Naive thymus-derived CD4-positive, alpha-beta T cell (primary cell): ENCODE results near the gene CIC. TPM values are rescaled to one million over a fixed set of nuclear protein-coding genes. Genes with fewer than 3 reads are reported as not detected.
A peak's percentile ranks its signal among the peaks of the same experiment; 100 is the strongest.

ENCODE experiments used
- ATAC-seq: fragments of 150-1000 bp; cut with Tn5 transposase; 2 replicates; pipeline ENCODE4 v1.10.0; 2021; ENCODE audit warnings: mild to moderate bottlenecking, moderate library complexity
- CTCF ChIA-PET: fragments of 350-600 bp; sonication (Branson Sonifier 250); formaldehyde crosslinking; loops from one replicate; lab custom pipeline; 2021; ENCODE audit warnings: antibody characterized with exemption; lab: Charles Lee
- POLR2A ChIA-PET: fragments of 350-600 bp; sonication (Branson Sonifier 250); formaldehyde crosslinking; loops from one replicate; lab custom pipeline; 2021; ENCODE audit warnings: antibody characterized with exemption, inconsistent platforms; lab: Charles Lee
- DNase-seq, 9 donors: peaks; one replicate each; pipeline versions ENCODE4 v3.0.0 to v3.0.0-alpha.2; 2020 to 2022; ENCODE audit warnings: mixed read lengths in 1 of 9
- H3K27ac ChIP-seq: one replicate; pipeline ENCODE4 v1.7.0; 2013; ENCODE audit warnings: mild to moderate bottlenecking, low read depth, low read length, moderate library complexity
- H3K27me3 ChIP-seq, 2 donors: one replicate each; pipeline ENCODE4 v1.7.0; 2013; ENCODE audit warnings: low read length in 2 of 2, mild to moderate bottlenecking in 2 of 2, moderate library complexity in 2 of 2; ENCODE audit not compliant: control insufficient read depth in 2 of 2, insufficient read depth in 2 of 2
- H3K36me3 ChIP-seq, 3 experiments: 1 replicate in 2 of 3; 2 replicates in 1 of 3; pipeline ENCODE4 v1.7.0; 2013; ENCODE audit warnings: low read length in 3 of 3, mild to moderate bottlenecking in 3 of 3, moderate library complexity in 1 of 3; ENCODE audit not compliant: insufficient read depth in 3 of 3, control insufficient read depth in 2 of 3
- H3K4me1 ChIP-seq, 2 donors: one replicate each; pipeline ENCODE4 v1.7.0; 2013; ENCODE audit warnings: low read length in 2 of 2, mild to moderate bottlenecking in 2 of 2, moderate library complexity in 1 of 2; ENCODE audit not compliant: control insufficient read depth in 2 of 2, insufficient read depth in 2 of 2
- H3K4me3 ChIP-seq: 2 replicates; pipeline ENCODE4 v1.7.0; 2013; ENCODE audit warnings: mild to moderate bottlenecking, low read length
- H3K9me3 ChIP-seq, 3 experiments: 1 replicate in 2 of 3; 2 replicates in 1 of 3; pipeline ENCODE4 v1.7.0; 2013; ENCODE audit warnings: low read length in 3 of 3; ENCODE audit not compliant: control insufficient read depth in 2 of 3
- H3K27ac Mint-ChIP-seq, 9 donors: one replicate each; pipeline ENCODE4 v1.8.0; 2020 to 2022; ENCODE audit warnings: mixed read lengths in 9 of 9, mild to moderate bottlenecking in 8 of 9, moderate library complexity in 5 of 9, inconsistent platforms in 2 of 9
- H3K27me3 Mint-ChIP-seq, 5 donors: one replicate each; pipeline ENCODE4 v1.8.0; 2021 to 2022; ENCODE audit warnings: mixed read lengths in 5 of 5, mild to moderate bottlenecking in 1 of 5
- H3K36me3 Mint-ChIP-seq, 5 donors: one replicate each; pipeline ENCODE4 v1.8.0; 2020 to 2022; ENCODE audit warnings: mixed read lengths in 5 of 5, mild to moderate bottlenecking in 3 of 5, inconsistent platforms in 1 of 5
- H3K4me1 Mint-ChIP-seq, 7 donors: one replicate each; pipeline ENCODE4 v1.8.0; 2020 to 2022; ENCODE audit warnings: mixed read lengths in 7 of 7, mild to moderate bottlenecking in 3 of 7, inconsistent platforms in 1 of 7
- H3K4me3 Mint-ChIP-seq, 10 donors: one replicate each; pipeline ENCODE4 v1.8.0; 2020 to 2022; ENCODE audit warnings: mild to moderate bottlenecking in 10 of 10, mixed read lengths in 10 of 10, moderate library complexity in 6 of 10, inconsistent platforms in 2 of 10
- H3K9me3 Mint-ChIP-seq, 11 donors: one replicate each; pipeline ENCODE4 v1.8.0; 2020 to 2022; ENCODE audit warnings: mixed read lengths in 11 of 11, mild to moderate bottlenecking in 4 of 11, inconsistent platforms in 1 of 11, moderate library complexity in 1 of 11
- intact Hi-C, 2 donors: fragments of 100-400 bp; cut with micrococcal nuclease; formaldehyde crosslinking; loops; one replicate each; pipeline ENCODE4 v1.15.1; 2023
- polyA plus RNA-seq, 2 donors: library from polyadenylated mRNA; unstranded; fragments of 300-500 nt; fragmentation: Illumina TruSeq; gene quantifications; one replicate each; pipeline ENCODE4 v1.2.3, GENCODE V29; 2021
- total RNA-seq, 6 experiments: library from RNA in 5 of 6; stranded (reverse) in 5 of 6; gene quantifications; 1 replicate in 5 of 6; 2 replicates in 1 of 6; pipeline ENCODE4 v1.2.3 and lab custom pipeline; 2021 to 2026

Gene CIC
- total and polyA plus RNA-seq, 7 experiments from 2014 or later, result 1.5 to 134 (median 93.6) TPM

DNA sequence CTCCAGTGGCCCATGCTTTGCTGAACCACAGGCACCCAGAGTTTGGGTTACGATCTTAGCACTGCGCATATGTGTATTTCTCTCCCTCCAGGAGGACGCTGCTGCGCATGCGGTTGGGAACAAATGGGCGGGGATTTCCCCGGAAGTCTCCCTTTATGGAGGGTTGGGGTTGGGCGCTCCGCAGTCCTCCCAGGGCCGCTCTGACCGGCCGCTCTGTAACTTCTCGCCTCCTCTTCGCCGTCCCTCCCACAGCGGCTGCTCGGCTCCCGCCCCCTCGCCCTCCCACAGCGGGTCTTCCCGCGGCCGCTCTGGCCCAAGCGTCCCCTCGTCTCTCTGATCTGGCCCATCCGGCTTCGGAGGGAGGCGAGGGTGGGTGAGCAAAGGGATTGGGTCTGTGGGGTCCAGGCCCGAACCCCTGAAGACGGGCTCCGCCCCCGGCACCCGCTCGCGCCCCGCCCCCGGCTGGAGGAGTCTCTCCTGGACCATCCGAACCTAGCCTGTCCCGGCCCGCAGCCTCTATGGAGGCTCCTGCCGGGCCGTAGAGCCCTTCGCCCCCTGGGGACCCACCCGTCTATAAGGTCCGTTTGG is 56.4 kb downstream of the CIC start, which contains the start of gene MEGF8:
MEGF8 (plus strand) TSS at position 328 of the 588 bp plus-strand sequence. CDS start 609 bp downstream, outside the sequence.
- Histone ChIP-seq H3K4me1 (peaks cover 6 to 7% of the 10 kb centered on the region in 2 donors), H3K27me3 (peaks cover 0 to 4% of the 10 kb centered on the region in 2 donors), H3K36me3 (peaks cover 0 to 5% (median 0%) of the 10 kb centered on the region in 3 experiments), H3K4me3 (peak within 1 kb of the TSS; percentile 95), H3K9me3 (no peaks in the 10 kb centered on the region), H3K27ac (peak within 1 kb of the TSS; percentile 84)
- intact Hi-C loops, result loop anchor here (1.0 to 5.0 kb wide), 19 partner anchors 12 to 1978 kb away; partner anchors contain the start of genes PAFAH1B3 (in 2 of the 2), PRR19 (in 2 of the 2), ZNF574 (in 2 of the 2) and C19orf47 (in 1 of the 2)
- POLR2A ChIA-PET, result no interaction called here
- peaks cover 13 to 29% (median 22%) of the 10 kb centered on the region in 7 donors for H3K4me1 Mint-ChIP-seq
- H3K27me3 Mint-ChIP-seq, result peaks cover 6 to 33% (median 16%) of the 10 kb centered on the region in 5 donors
- H3K9me3 Mint-ChIP-seq, result peaks cover 0 to 4% (median 0%) of the 10 kb centered on the region in 11 donors
- ATAC-seq (peak; percentile 96), DNase-seq (peak; percentile 86 to 99 (median 97))
- peak within 1 kb of the TSS; percentile 89 to 96 (median 94) for H3K4me3 Mint-ChIP-seq
- CTCF ChIA-PET, result no interaction called here
- peak within 1 kb of the TSS; percentile 51 to 93 (median 83) for H3K27ac Mint-ChIP-seq
- peaks cover 0 to 6% (median 4%) of the 10 kb centered on the region in 5 donors for H3K36me3 Mint-ChIP-seq

DNA sequence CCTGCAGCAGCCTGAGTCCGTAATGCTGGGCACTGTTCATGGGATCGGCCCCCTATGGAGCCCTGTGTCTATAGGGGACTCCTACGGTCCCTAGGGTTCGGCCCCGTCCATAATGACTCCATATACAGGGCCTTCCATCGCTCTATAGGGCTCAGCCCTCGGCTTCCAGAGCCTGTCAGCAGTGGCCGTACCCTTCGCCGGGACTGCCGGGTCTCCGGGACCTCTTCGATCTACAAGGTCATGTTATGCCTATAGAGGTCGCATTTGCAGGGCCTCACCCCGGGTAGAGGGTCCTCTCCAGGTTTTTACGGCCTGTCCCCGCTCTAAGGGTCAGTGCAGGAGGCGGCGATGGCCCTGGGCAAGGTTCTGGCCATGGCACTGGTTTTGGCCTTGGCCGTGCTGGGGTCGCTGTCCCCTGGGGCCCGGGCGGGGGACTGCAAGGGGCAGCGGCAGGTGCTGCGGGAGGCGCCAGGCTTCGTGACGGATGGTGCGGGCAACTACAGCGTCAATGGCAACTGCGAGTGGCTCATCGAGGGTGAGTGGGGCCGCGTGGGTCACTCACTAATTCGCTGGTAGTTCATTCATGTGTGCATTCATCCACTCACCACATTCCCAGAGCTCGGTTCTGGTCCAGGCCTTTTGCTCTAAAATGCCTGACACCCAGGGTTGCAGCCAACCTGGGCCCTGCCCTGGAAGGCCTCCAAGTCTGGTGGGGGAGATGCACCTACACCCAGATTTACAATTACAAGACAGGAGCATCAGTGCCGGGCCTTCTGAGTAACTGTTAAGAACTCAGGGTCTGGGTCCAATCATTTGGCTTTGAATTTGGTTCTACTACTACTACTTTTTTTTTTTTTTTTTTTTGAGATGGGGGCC is 57.1 kb downstream of the CIC start:
- H3K4me1 ChIP-seq, result peaks cover 6 to 7% of the 10 kb centered on the region in 2 donors
- peak overlapping the region; percentile 51 to 93 (median 82) for H3K27ac Mint-ChIP-seq
- peaks cover 0 to 4% of the 10 kb centered on the region in 2 donors for H3K27me3 ChIP-seq
- POLR2A ChIA-PET, result interaction anchor here (0.5 to 1.0 kb wide), 2 partner anchors 23 to 1474 kb away, joined by 3 to 5 read pairs; no protein-coding TSS in a partner anchor
- peak; percentile 4 for ATAC-seq
- H3K36me3 Mint-ChIP-seq, result peaks cover 0 to 6% (median 4%) of the 10 kb centered on the region in 5 donors
- H3K4me3 Mint-ChIP-seq, result peak overlapping the region; percentile 89 to 96 (median 94)
- intact Hi-C loops, result loop anchor here (1.0 to 5.0 kb wide), 19 partner anchors 13 to 1979 kb away; partner anchors contain the start of genes PAFAH1B3 (in 2 of the 2), PRR19 (in 2 of the 2), ZNF574 (in 2 of the 2) and C19orf47 (in 1 of the 2)
- peak overlapping the region; percentile 84 for H3K27ac ChIP-seq
- peaks cover 6 to 28% (median 16%) of the 10 kb centered on the region in 5 donors for H3K27me3 Mint-ChIP-seq
- CTCF ChIA-PET, result no interaction called here
- no peaks in the 10 kb centered on the region for H3K9me3 ChIP-seq
- peak overlapping the region; percentile 95 for H3K4me3 ChIP-seq
- peaks cover 0 to 5% (median 0%) of the 10 kb centered on the region in 3 experiments for H3K36me3 ChIP-seq
- peaks cover 13 to 29% (median 22%) of the 10 kb centered on the region in 7 donors for H3K4me1 Mint-ChIP-seq
- DNase-seq, result peak in 4 of 9 donors; percentile 23 to 40 (median 34)
- peaks cover 0 to 4% (median 0%) of the 10 kb centered on the region in 11 donors for H3K9me3 Mint-ChIP-seq

DNA sequence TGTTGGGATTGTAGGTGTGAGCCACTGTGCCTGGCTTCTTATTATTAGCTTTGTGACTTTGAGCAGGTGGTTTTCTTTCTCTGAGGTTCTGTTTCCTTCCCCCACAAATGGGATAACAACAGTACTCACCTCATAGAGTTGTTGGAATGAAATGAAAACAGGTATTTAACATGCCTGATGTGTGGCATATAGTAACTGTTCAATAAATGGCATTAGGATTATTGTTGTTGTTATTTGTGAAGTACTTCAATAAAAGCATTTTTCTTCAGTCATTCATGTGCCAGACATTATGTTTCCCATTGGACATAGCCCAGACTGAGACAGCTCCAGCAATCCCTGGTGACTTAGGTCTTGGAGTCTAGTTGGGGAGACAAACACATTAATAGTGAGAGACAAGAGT is 57.9 kb downstream of the CIC start:
- Histone ChIP-seq H3K4me3 (no peak overlapping the region), H3K4me1 (peaks cover 6 to 7% of the 10 kb centered on the region in 2 donors), H3K27ac (no peak overlapping the region), H3K27me3 (peaks cover 0 to 4% of the 10 kb centered on the region in 2 donors), H3K9me3 (no peaks in the 10 kb centered on the region), H3K36me3 (peaks cover 0 to 5% (median 0%) of the 10 kb centered on the region in 3 experiments)
- peaks cover 0 to 6% (median 4%) of the 10 kb centered on the region in 5 donors for H3K36me3 Mint-ChIP-seq
- peaks cover 13 to 29% (median 22%) of the 10 kb centered on the region in 7 donors for H3K4me1 Mint-ChIP-seq
- H3K27ac Mint-ChIP-seq, result peak overlapping the region in 1 of 9 donors; percentile 43
- DNase-seq, result no peak
- peaks cover 6 to 24% (median 16%) of the 10 kb centered on the region in 5 donors for H3K27me3 Mint-ChIP-seq
- H3K4me3 Mint-ChIP-seq, result peak overlapping the region in 9 of 10 donors; percentile 89 to 96 (median 93)
- CTCF ChIA-PET, result no interaction called here
- H3K9me3 Mint-ChIP-seq, result peaks cover 0 to 4% (median 0%) of the 10 kb centered on the region in 11 donors
- POLR2A ChIA-PET, result interaction anchor here (1.0 kb wide), 1 partner anchor 24 kb away, joined by 3 read pairs; no protein-coding TSS in a partner anchor
- no peak for ATAC-seq
- intact Hi-C loops, result loop anchor here in 1 of 2 donors (5.0 kb wide), 2 partner anchors 70 to 1980 kb away; partner anchors contain the start of genes C19orf47 and PLD3

DNA sequence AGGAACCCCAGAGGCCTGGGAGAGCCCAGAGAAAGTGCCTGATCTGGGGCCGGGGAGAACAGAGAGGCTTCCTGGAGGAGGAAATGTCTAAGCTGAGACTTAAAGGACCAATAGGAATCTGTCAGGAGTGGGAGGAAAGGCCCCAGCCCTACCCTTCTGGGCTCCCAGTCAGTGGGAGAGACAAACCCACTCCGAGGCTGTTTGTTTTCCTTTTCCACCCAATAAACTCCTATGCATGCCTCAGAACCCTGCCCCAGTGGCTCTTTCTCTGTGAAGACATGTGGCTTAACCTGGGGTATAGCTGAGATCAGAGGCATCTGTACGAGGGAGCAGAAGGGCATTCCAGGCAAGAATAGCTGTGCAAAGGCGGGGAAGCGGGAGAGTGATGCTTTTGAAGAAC is 58.3 kb downstream of the CIC start:
- peaks cover 0 to 6% (median 4%) of the 10 kb centered on the region in 5 donors for H3K36me3 Mint-ChIP-seq
- H3K4me1 ChIP-seq, result peaks cover 6 to 7% of the 10 kb centered on the region in 2 donors
- peaks cover 6 to 19% (median 16%) of the 10 kb centered on the region in 5 donors for H3K27me3 Mint-ChIP-seq
- ChIA-PET POLR2A (interaction anchor here (1.0 to 1.2 kb wide), 2 partner anchors 24 to 25 kb away, joined by 3 to 6 read pairs; partner anchors contain the start of gene PAFAH1B3), CTCF (no interaction called here)
- H3K4me1 Mint-ChIP-seq, result peaks cover 13 to 29% (median 22%) of the 10 kb centered on the region in 7 donors
- H3K27ac Mint-ChIP-seq, result no peak overlapping the region
- ATAC-seq (no peak), DNase-seq (no peak)
- peaks cover 0 to 5% (median 0%) of the 10 kb centered on the region in 3 experiments for H3K36me3 ChIP-seq
- intact Hi-C loops, result loop anchor here in 1 of 2 donors (5.0 kb wide), 2 partner anchors 70 to 1980 kb away; partner anchors contain the start of genes C19orf47 and PLD3
- H3K4me3 Mint-ChIP-seq, result peak overlapping the region in 1 of 10 donors; percentile 90
- no peaks in the 10 kb centered on the region for H3K9me3 ChIP-seq
- H3K27ac ChIP-seq, result no peak overlapping the region
- H3K4me3 ChIP-seq, result no peak overlapping the region
- peaks cover 0 to 4% (median 0%) of the 10 kb centered on the region in 11 donors for H3K9me3 Mint-ChIP-seq
- peaks cover 0 to 4% of the 10 kb centered on the region in 2 donors for H3K27me3 ChIP-seq

DNA sequence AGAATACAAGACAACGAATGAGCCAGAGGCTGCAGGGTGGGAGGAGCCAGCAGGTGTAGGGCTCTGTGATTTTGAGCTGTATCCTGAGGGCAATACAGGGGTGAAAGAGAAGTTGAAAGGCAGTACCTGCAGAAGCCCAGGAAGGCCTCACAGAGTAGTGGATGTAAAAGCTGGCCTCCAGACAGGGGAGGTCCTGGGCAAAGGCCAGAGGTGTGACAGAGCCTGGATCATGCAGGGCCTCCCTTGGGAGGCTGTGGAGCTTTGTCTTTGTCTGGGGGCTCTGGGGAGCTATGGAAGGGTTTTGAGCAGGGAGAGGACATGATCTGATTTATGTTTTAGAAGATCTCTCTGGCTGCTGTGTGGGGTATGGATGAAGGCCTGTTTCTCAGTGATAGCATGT is 59.1 kb downstream of the CIC start:
- intact Hi-C loops, result loop anchor here in 1 of 2 donors (5.0 kb wide), 2 partner anchors 69 to 1981 kb away; partner anchors contain the start of genes C19orf47 and PLD3
- Mint-ChIP-seq H3K4me1 (peaks cover 13 to 29% (median 22%) of the 10 kb centered on the region in 7 donors), H3K27me3 (peaks cover 6 to 12% (median 10%) of the 10 kb centered on the region in 5 donors), H3K9me3 (peaks cover 0 to 4% (median 0%) of the 10 kb centered on the region in 11 donors), H3K4me3 (no peak overlapping the region), H3K36me3 (peaks cover 0 to 6% (median 4%) of the 10 kb centered on the region in 5 donors), H3K27ac (no peak overlapping the region)
- POLR2A ChIA-PET, result interaction anchor here (1.2 kb wide), 1 partner anchor 26 kb away, joined by 6 read pairs; the partner anchor contains the start of gene PAFAH1B3
- Histone ChIP-seq H3K4me1 (peaks cover 6 to 7% of the 10 kb centered on the region in 2 donors), H3K27ac (no peak overlapping the region), H3K4me3 (no peak overlapping the region), H3K36me3 (peaks cover 0 to 5% (median 0%) of the 10 kb centered on the region in 3 experiments), H3K9me3 (no peaks in the 10 kb centered on the region), H3K27me3 (peaks cover 0 to 4% of the 10 kb centered on the region in 2 donors)
- CTCF ChIA-PET, result interaction anchor here (0.5 to 0.8 kb wide), 2 partner anchors 130 to 309 kb away, joined by 3 to 4 read pairs; no protein-coding TSS in a partner anchor
- ATAC-seq (no peak), DNase-seq (no peak)
